Sigmoid colon (tissue), 7 donors: ENCODE measurements around the gene CEACAM16. TPM values are rescaled to one million over a fixed set of nuclear protein-coding genes. Genes with fewer than 3 reads are reported as not detected.
A peak's percentile ranks its signal among the peaks of the same experiment; 100 is the strongest.

Source experiments
- DNase-seq: peaks from one replicate; pipeline ENCODE4 v3.0.0-alpha.2; 2019
- H3K27ac ChIP-seq, 4 donors: fragments of 200-600 bp; sonication (generic); one replicate each; pipeline ENCODE4 v1.5.1; 2016 to 2019; ENCODE audit warnings: mild to moderate bottlenecking in 1 of 4
- H3K27me3 ChIP-seq, 3 donors: fragments of 200-600 bp; sonication (generic); one replicate each; pipeline ENCODE4 v1.5.1; 2019; ENCODE audit warnings: mild to moderate bottlenecking in 1 of 3
- H3K36me3 ChIP-seq, 4 donors: fragments of 200-600 bp; sonication (generic); one replicate each; pipeline ENCODE4 v1.5.1; 2016 to 2019
- H3K4me1 ChIP-seq, 4 donors: fragments of 200-600 bp; sonication (generic); one replicate each; pipeline ENCODE4 v1.5.1; 2017 to 2019
- H3K4me3 ChIP-seq, 4 donors: fragments of 200-600 bp; sonication (generic); one replicate each; pipeline ENCODE4 v1.5.1; 2017 to 2019; ENCODE audit warnings: mild to moderate bottlenecking in 2 of 4, moderate library complexity in 1 of 4
- H3K9me3 ChIP-seq, 4 donors: fragments of 200-600 bp in 3 of 4; sonication (generic) in 3 of 4; one replicate each; pipeline versions ENCODE4 v1.5.1 to v1.6.1; 2013 to 2019
- EP300 ChIP-seq, 4 donors: sonication (generic); formaldehyde crosslinking; IDR thresholded peaks; one replicate each; pipeline ENCODE4 v1.6.1; 2017; ENCODE audit warnings: antibody characterized with exemption in 4 of 4
- POLR2A ChIP-seq, 2 donors: fragments of 450-650 bp; IDR thresholded peaks; one replicate each; pipeline ENCODE4 v1.6.1; 2016; ENCODE audit warnings: antibody characterized with exemption in 2 of 2, mild to moderate bottlenecking in 2 of 2, moderate library complexity in 2 of 2
- POLR2AphosphoS5 ChIP-seq, 4 donors: sonication (generic); formaldehyde crosslinking; IDR thresholded peaks; one replicate each; pipeline ENCODE4 v1.6.1; 2017; ENCODE audit warnings: antibody characterized with exemption in 4 of 4
- WGBS, 2 donors: extraction: QIAGEN DNeasy Blood & Tissue Kit; methylation state at CpG; one replicate each; pipeline ENCODE4 v1.1.7; 2013; 5-methylcytosine and 5-hydroxymethylcytosine counted together
- intact Hi-C: fragments of 100-400 bp; cut with DNase I; formaldehyde crosslinking; loops from one replicate; pipeline ENCODE4 v1.15.1; 2023
- polyA plus RNA-seq, 3 donors: library from polyadenylated mRNA; stranded (reverse); fragments of 200-250 nt; gene quantifications; one replicate each; pipeline ENCODE4 v1.2.3, GENCODE V29; 2013
- total RNA-seq, 4 donors: library from RNA; depleted of rRNA; stranded (reverse); fragments of >200 nt; gene quantifications; one replicate each; pipeline ENCODE4 v1.1.0, GENCODE V29; 2016
- TF ChIP-seq, protein P1 (sequence below), 4 experiments: fragments of 450-650 bp in 3 of 4; fragments of 200-600 bp in 1 of 4; IDR thresholded peaks; one replicate each; pipeline ENCODE4 v1.5.1; 2016 to 2019; ENCODE audit warnings: antibody characterized with exemption in 4 of 4, mild to moderate bottlenecking in 3 of 4, moderate library complexity in 2 of 4
- donor health status: healthy with polysubstance abuse.
- donor health status: Bipolar disorder and iron deficiency.
- donor health status: healthy.

Gene CEACAM16
- total and polyA plus RNA-seq, 7 donors: not detected

DNA sequence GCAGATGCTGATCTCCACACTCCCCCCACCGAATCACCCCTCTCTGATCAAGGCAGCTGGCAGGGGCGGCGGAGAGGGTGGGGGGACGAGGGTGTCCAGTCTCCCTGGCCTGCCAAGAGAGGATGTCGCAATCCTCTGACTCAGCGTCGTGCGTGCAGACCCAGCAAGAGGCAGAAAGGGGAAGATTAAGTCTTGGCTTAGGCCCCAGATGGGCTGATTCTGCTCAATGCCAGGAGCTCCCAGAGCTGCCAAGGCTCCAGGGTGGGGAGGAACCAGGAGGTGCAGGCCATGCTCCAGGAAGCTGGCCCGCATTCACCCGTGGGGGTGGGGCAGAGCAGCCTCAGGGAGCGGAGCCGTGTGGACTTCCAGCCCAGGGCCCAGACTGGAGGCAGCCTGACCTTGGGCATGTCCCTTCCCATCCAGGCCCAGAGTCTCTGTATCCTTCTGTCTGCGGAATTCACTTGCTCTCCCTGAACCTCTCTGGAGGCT lies 42.9 kb downstream of the CEACAM16 start:
- no peaks in the 10 kb centered on the region for H3K9me3 ChIP-seq
- H3K4me3 ChIP-seq: no peak overlapping the region
- 2 to 17% methylated on average over 13 of the region's 13 CpGs for WGBS, 2 donors
- H3K27me3 ChIP-seq: no peaks in the 10 kb centered on the region
- DNase-seq: peak; percentile 99
- H3K4me1 ChIP-seq: peaks cover 0 to 73% (median 68%) of the 10 kb centered on the region in 4 donors
- TF ChIP-seq POLR2A (IDR thresholded peaks at IDR 0.05): peak in 1 of 2 donors; percentile 30
- TF ChIP-seq, protein P1, sequence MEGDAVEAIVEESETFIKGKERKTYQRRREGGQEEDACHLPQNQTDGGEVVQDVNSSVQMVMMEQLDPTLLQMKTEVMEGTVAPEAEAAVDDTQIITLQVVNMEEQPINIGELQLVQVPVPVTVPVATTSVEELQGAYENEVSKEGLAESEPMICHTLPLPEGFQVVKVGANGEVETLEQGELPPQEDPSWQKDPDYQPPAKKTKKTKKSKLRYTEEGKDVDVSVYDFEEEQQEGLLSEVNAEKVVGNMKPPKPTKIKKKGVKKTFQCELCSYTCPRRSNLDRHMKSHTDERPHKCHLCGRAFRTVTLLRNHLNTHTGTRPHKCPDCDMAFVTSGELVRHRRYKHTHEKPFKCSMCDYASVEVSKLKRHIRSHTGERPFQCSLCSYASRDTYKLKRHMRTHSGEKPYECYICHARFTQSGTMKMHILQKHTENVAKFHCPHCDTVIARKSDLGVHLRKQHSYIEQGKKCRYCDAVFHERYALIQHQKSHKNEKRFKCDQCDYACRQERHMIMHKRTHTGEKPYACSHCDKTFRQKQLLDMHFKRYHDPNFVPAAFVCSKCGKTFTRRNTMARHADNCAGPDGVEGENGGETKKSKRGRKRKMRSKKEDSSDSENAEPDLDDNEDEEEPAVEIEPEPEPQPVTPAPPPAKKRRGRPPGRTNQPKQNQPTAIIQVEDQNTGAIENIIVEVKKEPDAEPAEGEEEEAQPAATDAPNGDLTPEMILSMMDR (IDR thresholded peaks at IDR 0.05): no peak
- peak; percentile 82 to 98 (median 90) for TF ChIP-seq POLR2AphosphoS5 (IDR thresholded peaks at IDR 0.05)
- peak; percentile 41 to 96 (median 64) for TF ChIP-seq EP300 (IDR thresholded peaks at IDR 0.05)
- intact Hi-C loops: loop anchor here (2.0 kb wide), 1 partner anchor 15 kb away; no protein-coding TSS in a partner anchor
- peak overlapping the region; percentile 89 to 98 (median 93) for H3K27ac ChIP-seq
- no peaks in the 10 kb centered on the region for H3K36me3 ChIP-seq

DNA sequence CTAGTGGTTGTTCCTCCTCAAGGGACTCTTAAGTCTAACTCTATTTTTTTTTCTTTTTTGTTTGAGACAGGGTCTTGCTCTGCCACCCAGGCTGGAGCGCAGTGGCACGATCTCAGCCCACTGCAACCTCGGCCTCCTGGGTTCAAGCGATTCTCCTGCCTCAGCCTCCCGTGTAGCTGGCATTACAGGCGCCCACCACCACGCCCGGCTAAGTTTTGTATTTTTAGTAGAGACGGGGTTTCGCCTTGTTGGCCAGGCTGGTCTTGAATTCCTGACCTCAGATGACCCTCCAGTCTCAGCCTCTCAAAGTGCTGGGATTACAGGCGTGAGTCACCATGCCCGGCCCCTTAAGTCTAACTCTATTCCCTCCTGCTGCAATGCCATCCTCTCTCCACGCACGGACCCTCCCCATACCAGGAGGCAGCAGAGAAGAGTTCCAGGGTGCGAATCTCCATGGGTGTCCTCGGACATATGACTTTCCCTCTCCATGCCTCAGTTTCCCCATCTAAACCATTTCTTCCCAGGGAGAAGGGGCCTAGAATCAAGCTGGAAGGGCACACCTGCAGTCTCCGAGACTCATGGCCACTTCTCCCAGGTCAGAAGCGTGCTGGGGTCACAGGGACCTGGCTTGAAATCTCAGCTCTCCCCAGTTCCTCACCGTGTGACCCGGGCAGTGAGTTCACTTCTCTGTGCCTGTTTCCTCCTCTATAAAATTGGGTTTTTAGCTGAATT lies 43.5 kb downstream of the CEACAM16 start:
- Histone ChIP-seq H3K27ac (peak overlapping the region; percentile 89 to 98 (median 93)), H3K9me3 (no peaks in the 10 kb centered on the region), H3K36me3 (no peaks in the 10 kb centered on the region), H3K27me3 (no peaks in the 10 kb centered on the region), H3K4me1 (peaks cover 0 to 76% (median 72%) of the 10 kb centered on the region in 4 donors), H3K4me3 (no peak overlapping the region)
- TF ChIP-seq POLR2A (IDR thresholded peaks at IDR 0.05): no peak
- no peak for TF ChIP-seq POLR2AphosphoS5 (IDR thresholded peaks at IDR 0.05)
- TF ChIP-seq EP300 (IDR thresholded peaks at IDR 0.05): no peak
- TF ChIP-seq, protein P1 (IDR thresholded peaks at IDR 0.05): no peak
- no peak for DNase-seq
- intact Hi-C loops: no loop called here
- WGBS, 2 donors: 37 to 67% methylated on average over 20 of the region's 20 CpGs

DNA sequence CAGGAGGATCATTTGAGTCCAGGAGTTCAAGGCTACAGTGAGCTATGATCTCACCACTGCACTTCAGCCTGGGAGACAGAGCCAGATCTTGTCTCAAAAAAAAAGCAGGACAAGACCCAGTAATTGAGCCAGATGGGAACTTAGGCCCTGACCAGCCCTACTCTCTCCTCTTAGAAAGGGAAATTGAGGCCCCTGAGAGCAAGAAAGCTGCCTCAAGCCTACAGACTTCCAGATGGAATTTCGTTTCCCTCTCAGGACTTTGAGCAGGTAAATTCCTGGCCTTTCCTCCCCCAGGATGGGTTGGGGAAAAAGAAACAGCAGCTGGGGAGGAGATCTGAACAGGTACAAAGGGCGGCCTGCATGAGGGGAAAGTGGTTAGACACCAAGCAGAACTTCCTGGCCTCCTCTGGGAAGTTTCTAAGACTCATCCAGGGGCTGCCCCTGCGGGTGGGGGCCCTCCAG lies 46.0 kb downstream of the CEACAM16 start:
- peak overlapping the region; percentile 90 to 98 (median 94) for H3K27ac ChIP-seq
- 15 to 63% methylated on average over 3 of the region's 3 CpGs for WGBS, 2 donors
- TF ChIP-seq EP300 (IDR thresholded peaks at IDR 0.05) (no peak), POLR2A (IDR thresholded peaks at IDR 0.05) (no peak), POLR2AphosphoS5 (IDR thresholded peaks at IDR 0.05) (no peak)
- TF ChIP-seq, protein P1 (IDR thresholded peaks at IDR 0.05): no peak

DNA sequence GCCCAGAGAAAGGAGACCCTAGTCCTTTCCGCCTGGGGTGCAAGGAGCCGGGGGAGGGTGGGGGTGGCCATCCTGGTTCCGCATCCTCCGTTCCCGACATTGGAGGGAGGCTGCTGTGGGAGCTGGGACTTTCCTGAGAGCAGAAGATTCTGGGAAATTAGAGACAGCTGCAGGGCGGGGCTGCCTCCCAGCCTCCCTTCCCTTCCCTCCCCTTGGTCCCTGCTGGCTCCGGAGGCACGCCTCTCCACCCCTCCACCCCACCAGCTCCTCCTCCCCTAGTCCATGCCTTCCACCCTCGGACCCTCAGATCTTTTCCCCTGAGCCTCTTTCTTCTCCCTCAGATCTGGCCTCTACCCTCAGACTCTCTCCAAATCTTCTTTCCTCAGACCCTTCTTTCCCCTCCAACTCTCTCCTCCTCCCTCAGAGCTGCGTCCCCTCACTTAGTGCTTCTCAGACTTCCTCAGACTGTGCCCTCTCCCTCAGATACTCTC lies 46.4 kb downstream of the CEACAM16 start:
- intact Hi-C loops: loop anchor here (5.0 kb wide), 2 partner anchors 102 to 1552 kb away; partner anchors contain the start of genes HIF3A and NECTIN2
- Histone ChIP-seq H3K9me3 (no peaks in the 10 kb centered on the region), H3K36me3 (no peaks in the 10 kb centered on the region), H3K4me3 (no peak overlapping the region), H3K4me1 (peaks cover 0 to 87% (median 78%) of the 10 kb centered on the region in 4 donors), H3K27me3 (no peaks in the 10 kb centered on the region), H3K27ac (peak overlapping the region; percentile 90 to 98 (median 94))
- TF ChIP-seq POLR2AphosphoS5 (IDR thresholded peaks at IDR 0.05) (peak in 2 of 4 donors; percentile 41 to 79), POLR2A (IDR thresholded peaks at IDR 0.05) (no peak), EP300 (IDR thresholded peaks at IDR 0.05) (peak in 2 of 4 donors; percentile 70 to 75)
- peak; percentile 88 for DNase-seq
- 9 to 45% methylated on average over 10 of the region's 10 CpGs for WGBS, 2 donors

More for the DNA sequence above, 46.0 kb downstream of the CEACAM16 start:
- intact Hi-C loops: loop anchor here (5.0 kb wide), 2 partner anchors 102 to 1552 kb away; partner anchors contain the start of genes HIF3A and NECTIN2
- no peak overlapping the region for H3K4me3 ChIP-seq
- peaks cover 0 to 84% (median 73%) of the 10 kb centered on the region in 4 donors for H3K4me1 ChIP-seq
- DNase-seq: no peak
- H3K9me3 ChIP-seq: no peaks in the 10 kb centered on the region
- H3K36me3 ChIP-seq: no peaks in the 10 kb centered on the region
- no peaks in the 10 kb centered on the region for H3K27me3 ChIP-seq
